ENCODE results near the gene DNAL1. TPM values are rescaled to one million over a fixed set of nuclear protein-coding genes. Genes with fewer than 3 reads are reported as not detected.

Gene DNAL1
- total and polyA plus RNA-seq, 2 of the 13 experiments (the other 11 are each of a cell fraction or from before 2014, with no cell fraction given), result 1.4 to 13.3 TPM

DNA sequence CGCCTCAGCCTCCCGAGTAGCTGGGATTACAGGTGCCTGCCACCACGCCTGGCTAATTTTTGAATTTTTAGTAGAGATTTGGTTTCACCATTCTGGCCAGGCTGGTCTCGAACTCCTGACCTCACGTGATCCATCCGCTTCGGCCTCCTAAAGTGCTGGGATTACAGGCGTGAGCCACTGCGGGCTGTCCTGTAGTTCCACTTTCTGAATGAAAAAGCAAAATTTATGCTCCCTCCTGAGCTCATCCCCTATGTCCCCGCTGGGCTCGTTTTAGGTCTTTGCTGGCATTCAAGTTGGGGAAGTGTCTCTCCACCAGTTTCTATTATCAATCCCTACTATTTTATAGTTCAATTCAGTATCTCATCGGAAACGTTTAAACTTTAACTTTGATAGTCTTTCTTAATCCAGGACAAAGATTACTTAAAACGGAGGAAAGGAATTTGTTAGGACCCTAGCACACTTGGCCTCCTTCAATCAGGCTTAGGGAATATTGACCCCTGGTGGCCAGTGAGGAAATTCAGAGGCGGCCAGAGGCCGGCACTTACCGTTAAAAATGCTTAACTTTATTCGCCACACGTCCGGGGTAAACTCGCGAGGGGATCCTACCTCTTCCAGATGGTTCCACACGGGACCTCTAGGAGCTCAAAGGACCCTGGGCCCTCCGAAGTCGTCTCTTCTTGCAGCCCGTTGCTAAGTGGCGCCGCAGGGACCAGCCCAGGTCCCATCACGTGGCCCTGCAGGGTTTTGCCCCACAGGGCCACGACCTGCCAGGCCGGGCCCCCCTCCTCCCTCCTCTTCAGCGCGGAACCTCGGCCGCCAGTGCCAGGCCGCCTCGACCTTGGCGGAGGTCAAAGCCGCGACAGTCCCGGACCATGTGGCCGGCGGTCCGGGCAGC, 11.4 kb upstream of the DNAL1 start (continued):
- TF ChIP-seq, protein P1, sequence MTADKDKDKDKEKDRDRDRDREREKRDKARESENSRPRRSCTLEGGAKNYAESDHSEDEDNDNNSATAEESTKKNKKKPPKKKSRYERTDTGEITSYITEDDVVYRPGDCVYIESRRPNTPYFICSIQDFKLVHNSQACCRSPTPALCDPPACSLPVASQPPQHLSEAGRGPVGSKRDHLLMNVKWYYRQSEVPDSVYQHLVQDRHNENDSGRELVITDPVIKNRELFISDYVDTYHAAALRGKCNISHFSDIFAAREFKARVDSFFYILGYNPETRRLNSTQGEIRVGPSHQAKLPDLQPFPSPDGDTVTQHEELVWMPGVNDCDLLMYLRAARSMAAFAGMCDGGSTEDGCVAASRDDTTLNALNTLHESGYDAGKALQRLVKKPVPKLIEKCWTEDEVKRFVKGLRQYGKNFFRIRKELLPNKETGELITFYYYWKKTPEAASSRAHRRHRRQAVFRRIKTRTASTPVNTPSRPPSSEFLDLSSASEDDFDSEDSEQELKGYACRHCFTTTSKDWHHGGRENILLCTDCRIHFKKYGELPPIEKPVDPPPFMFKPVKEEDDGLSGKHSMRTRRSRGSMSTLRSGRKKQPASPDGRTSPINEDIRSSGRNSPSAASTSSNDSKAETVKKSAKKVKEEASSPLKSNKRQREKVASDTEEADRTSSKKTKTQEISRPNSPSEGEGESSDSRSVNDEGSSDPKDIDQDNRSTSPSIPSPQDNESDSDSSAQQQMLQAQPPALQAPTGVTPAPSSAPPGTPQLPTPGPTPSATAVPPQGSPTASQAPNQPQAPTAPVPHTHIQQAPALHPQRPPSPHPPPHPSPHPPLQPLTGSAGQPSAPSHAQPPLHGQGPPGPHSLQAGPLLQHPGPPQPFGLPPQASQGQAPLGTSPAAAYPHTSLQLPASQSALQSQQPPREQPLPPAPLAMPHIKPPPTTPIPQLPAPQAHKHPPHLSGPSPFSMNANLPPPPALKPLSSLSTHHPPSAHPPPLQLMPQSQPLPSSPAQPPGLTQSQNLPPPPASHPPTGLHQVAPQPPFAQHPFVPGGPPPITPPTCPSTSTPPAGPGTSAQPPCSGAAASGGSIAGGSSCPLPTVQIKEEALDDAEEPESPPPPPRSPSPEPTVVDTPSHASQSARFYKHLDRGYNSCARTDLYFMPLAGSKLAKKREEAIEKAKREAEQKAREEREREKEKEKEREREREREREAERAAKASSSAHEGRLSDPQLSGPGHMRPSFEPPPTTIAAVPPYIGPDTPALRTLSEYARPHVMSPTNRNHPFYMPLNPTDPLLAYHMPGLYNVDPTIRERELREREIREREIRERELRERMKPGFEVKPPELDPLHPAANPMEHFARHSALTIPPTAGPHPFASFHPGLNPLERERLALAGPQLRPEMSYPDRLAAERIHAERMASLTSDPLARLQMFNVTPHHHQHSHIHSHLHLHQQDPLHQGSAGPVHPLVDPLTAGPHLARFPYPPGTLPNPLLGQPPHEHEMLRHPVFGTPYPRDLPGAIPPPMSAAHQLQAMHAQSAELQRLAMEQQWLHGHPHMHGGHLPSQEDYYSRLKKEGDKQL (CRISPR knock-in tag; IDR thresholded peaks at IDR 0.05; ENCODE audit: low read depth), result no peak
- no peak for TF ChIP-seq MAFK (conservative IDR thresholded peaks at IDR 0.05 in 1 of 2, IDR thresholded peaks at IDR 0.05 in 1 of 2; ENCODE audit: low read length in 2 of 2)
- no peak for TF ChIP-seq POLR2A (IDR thresholded peaks at IDR 0.05; ENCODE audit: insufficient read depth in 1 of 2, low read depth in 2 of 2, low read length in 2 of 2)
- no peak for TF ChIP-seq ZNF335 (CRISPR knock-in tag; IDR thresholded peaks at IDR 0.05)
- TF ChIP-seq, protein P2, sequence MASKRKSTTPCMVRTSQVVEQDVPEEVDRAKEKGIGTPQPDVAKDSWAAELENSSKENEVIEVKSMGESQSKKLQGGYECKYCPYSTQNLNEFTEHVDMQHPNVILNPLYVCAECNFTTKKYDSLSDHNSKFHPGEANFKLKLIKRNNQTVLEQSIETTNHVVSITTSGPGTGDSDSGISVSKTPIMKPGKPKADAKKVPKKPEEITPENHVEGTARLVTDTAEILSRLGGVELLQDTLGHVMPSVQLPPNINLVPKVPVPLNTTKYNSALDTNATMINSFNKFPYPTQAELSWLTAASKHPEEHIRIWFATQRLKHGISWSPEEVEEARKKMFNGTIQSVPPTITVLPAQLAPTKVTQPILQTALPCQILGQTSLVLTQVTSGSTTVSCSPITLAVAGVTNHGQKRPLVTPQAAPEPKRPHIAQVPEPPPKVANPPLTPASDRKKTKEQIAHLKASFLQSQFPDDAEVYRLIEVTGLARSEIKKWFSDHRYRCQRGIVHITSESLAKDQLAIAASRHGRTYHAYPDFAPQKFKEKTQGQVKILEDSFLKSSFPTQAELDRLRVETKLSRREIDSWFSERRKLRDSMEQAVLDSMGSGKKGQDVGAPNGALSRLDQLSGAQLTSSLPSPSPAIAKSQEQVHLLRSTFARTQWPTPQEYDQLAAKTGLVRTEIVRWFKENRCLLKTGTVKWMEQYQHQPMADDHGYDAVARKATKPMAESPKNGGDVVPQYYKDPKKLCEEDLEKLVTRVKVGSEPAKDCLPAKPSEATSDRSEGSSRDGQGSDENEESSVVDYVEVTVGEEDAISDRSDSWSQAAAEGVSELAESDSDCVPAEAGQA (IDR thresholded peaks at IDR 0.05; ENCODE audit: low read depth), result no peak
- TF ChIP-seq, protein P2 (CRISPR knock-in tag; IDR thresholded peaks at IDR 0.05; ENCODE audit: borderline replicate concordance), result no peak
- TF ChIP-seq SP140L (CRISPR knock-in tag; IDR thresholded peaks at IDR 0.05; ENCODE audit: borderline replicate concordance), result no peak
- TF ChIP-seq SKI (IDR thresholded peaks at IDR 0.05; ENCODE audit: partially characterized antibody), result no peak
- TF ChIP-seq, protein P3, sequence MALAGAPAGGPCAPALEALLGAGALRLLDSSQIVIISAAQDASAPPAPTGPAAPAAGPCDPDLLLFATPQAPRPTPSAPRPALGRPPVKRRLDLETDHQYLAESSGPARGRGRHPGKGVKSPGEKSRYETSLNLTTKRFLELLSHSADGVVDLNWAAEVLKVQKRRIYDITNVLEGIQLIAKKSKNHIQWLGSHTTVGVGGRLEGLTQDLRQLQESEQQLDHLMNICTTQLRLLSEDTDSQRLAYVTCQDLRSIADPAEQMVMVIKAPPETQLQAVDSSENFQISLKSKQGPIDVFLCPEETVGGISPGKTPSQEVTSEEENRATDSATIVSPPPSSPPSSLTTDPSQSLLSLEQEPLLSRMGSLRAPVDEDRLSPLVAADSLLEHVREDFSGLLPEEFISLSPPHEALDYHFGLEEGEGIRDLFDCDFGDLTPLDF (CRISPR knock-in tag; IDR thresholded peaks at IDR 0.05), result no peak
- TF ChIP-seq, protein P4, sequence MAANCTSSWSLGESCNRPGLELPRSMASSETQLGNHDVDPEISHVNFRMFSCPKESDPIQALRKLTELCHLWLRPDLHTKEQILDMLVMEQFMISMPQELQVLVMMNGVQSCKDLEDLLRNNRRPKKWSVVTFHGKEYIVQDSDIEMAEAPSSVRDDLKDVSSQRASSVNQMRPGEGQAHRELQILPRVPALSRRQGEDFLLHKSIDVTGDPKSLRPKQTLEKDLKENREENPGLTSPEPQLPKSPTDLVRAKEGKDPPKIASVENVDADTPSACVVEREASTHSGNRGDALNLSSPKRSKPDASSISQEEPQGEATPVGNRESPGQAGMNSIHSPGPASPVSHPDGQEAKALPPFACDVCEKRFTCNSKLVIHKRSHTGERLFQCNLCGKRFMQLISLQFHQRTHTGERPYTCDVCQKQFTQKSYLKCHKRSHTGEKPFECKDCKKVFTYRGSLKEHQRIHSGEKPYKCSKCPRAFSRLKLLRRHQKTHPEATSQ (CRISPR knock-in tag; IDR thresholded peaks at IDR 0.05; ENCODE audit: borderline replicate concordance), result no peak
- no peak for TF ChIP-seq NBN (conservative IDR thresholded peaks at IDR 0.05)
- TF ChIP-seq NFE2L2 (IDR thresholded peaks at IDR 0.05; ENCODE audit: low read length), result no peak
- TF ChIP-seq ZNF552 (CRISPR knock-in tag; IDR thresholded peaks at IDR 0.05; ENCODE audit: borderline replicate concordance), result no peak
- no peak for TF ChIP-seq NFKBIZ (CRISPR knock-in tag; IDR thresholded peaks at IDR 0.05)
- no peak for TF ChIP-seq LCORL (IDR thresholded peaks at IDR 0.05)
- 0 out of 2 replicates have a peak, but pooled peaks have one; percentile 23 for TF ChIP-seq LCORL (CRISPR knock-in tag; IDR thresholded peaks at IDR 0.05)

Measured in HepG2 (cell line).